Airway epithelial cell (primary cell): Measurements from ENCODE around the gene SLC1A1. TPM values are rescaled to one million over a fixed set of nuclear protein-coding genes. Genes with fewer than 3 reads are reported as not detected.

Experiments used
- total RNA-seq: library from RNA; depleted of rRNA; stranded (reverse); fragments of >200 nt; gene quantifications from 2 replicates; pipeline ENCODE4 v1.2.3, GENCODE V29; 2015

The SLC1A1 gene
- 1.4 and 1.7 TPM in 2 replicates for total RNA-seq

DNA sequence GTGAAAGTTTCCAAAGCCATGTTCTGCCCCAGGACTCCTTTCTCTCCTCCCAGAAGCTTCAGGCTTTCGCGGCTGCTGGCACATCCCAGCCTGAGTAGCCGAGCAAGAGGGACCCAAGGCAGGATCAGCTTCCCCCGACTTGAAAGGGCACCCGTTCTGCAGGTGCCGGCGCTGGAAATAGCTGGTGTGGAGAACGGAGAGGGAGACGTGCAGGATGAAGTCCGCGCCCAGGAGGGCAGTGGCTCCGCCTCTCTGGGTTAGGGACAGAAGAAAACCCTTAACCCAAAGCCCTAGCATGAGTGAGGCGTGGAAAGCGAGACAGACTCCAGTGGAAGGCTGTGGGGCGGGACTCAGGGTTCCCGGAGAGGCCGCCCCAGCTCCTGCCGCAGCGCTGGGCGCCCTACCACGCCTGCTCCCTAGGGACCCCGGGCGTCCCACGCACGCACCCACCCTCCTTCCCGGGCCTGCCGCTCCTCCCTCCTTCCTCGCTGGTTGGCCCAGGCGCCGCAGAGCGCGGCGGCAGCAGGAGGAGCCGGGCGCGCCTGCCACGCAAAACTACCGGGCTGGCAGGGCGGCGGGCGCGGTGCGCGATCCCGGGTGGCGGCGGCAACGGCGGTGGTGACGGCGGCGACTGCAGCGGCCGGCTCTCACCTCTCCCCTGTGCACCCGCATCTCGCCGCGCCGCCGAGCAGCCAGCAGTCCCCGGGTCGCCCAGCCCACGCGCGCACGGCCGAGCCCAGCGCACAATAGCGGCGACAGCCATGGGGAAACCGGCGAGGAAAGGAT, at the start of gene SLC1A1:
TSS of gene SLC1A1 (plus strand) at position 550 of the 786 bp plus-strand sequence. CDS start at position 762, 212 bp downstream.

Other genes with a start within 250 kb of the SLC1A1 start
- gene GLIS3, start 190.4 kb upstream of the SLC1A1 start, total RNA-seq, result 1.7 and 3.1 TPM in 2 replicates
- gene PLPP6, start 171.8 kb downstream of the SLC1A1 start, total RNA-seq, result 9.3 and 9.4 TPM in 2 replicates
- gene SPATA6L, start 176.0 kb downstream of the SLC1A1 start, total RNA-seq, result 0.23 and 1.1 TPM in 2 replicates
- gene CDC37L1, start 189.1 kb downstream of the SLC1A1 start, total RNA-seq, result 10.0 and 16.2 TPM in 2 replicates